Ectodermal cell (in vitro differentiated cells): Measurements from ENCODE around the gene SELENOV.
"Not testable (repeated sequence)": the region's sequence is repeated elsewhere in the genome, so short reads cannot be mapped to it uniquely, and the experiment has no call there.

ENCODE experiments used
- H3K27ac ChIP-seq: 2 replicates; pipeline ENCODE4 v1.7.0; 2013; ENCODE audit warnings: mild to moderate bottlenecking, low read depth, low read length; ENCODE audit not compliant: insufficient read depth, poor library complexity, severe bottlenecking
- H3K27me3 ChIP-seq: 2 replicates; pipeline ENCODE4 v1.7.0; 2013; ENCODE audit warnings: mild to moderate bottlenecking, low read length; ENCODE audit not compliant: insufficient read depth, control insufficient read depth, poor library complexity, severe bottlenecking
- H3K36me3 ChIP-seq: one replicate; pipeline ENCODE4 v1.7.0; 2013; ENCODE audit warnings: low read length; ENCODE audit not compliant: control insufficient read depth, insufficient read depth
- H3K4me1 ChIP-seq: one replicate; pipeline ENCODE4 v1.7.0; 2013; ENCODE audit warnings: low read length; ENCODE audit not compliant: control insufficient read depth, insufficient read depth
- H3K4me3 ChIP-seq: 2 replicates; pipeline ENCODE4 v1.7.0; 2013; ENCODE audit warnings: low read depth, low read length, control low read depth; ENCODE audit not compliant: insufficient read depth
- H3K9me3 ChIP-seq: 2 replicates; pipeline ENCODE4 v1.7.0; 2013; ENCODE audit warnings: mild to moderate bottlenecking, low read length, moderate library complexity; ENCODE audit not compliant: control insufficient read depth
- WGBS, 2 experiments: methylation state at CpG; one replicate each; pipeline ENCODE4 v1.1.7; 2013; ENCODE audit warnings: missing lambda C conversion rate in 2 of 2; 5-methylcytosine and 5-hydroxymethylcytosine counted together

The SELENOV gene

DNA sequence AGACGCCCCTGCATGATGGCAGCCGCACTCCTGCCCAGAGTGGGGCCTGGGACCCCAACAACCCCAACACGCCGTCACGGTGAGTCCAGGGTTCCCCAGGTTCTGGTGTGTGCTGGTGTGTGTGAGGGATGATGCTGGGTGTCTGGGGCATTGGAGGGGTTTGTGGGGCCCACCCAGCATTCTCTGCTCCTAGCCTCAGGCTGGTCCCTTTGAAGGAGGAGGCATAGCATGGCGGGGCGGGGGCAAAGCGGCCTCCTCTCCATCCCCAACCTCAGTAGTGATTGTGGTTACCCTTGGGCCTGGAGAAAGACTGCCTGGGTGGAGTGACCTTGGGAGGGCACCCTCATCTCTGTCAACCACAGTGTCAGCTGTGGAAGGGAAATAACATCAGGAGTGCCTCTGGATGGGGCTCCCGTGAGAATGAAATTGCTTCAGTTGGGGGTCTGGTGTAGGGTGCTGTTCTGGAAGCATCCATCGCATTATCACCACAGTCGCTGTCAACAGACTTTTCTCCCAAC, 41.4 kb upstream of the SELENOV start:
- 94 to 95% methylated on average over 11 of the region's 11 CpGs for WGBS, 2 experiments
- H3K36me3 ChIP-seq = peaks cover 56% of the 10 kb centered on the region
- H3K4me3 ChIP-seq = no peak overlapping the region
- no peak overlapping the region for H3K27ac ChIP-seq
- no peaks in the 10 kb centered on the region for H3K4me1 ChIP-seq
- no peaks in the 10 kb centered on the region for H3K9me3 ChIP-seq
- H3K27me3 ChIP-seq = no peaks in the 10 kb centered on the region

DNA sequence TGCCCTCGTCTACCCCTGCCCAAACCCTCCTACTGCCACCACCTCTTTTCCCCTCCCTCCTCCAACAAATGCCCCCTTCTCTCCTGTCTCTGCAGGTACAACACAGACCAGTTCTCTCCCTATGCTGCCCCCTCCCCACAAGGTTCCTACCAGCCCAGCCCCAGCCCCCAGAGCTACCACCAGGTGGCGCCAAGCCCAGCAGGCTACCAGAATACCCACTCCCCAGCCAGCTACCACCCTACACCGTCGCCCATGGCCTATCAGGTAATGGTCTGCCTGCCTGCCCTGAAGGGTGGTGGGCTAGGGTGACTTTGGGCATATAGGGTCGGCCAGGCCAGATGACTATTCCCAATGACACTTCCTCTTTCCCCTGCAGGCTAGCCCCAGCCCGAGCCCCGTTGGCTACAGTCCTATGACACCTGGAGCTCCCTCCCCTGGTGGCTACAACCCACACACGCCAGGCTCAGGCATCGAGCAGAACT, 40.8 kb upstream of the SELENOV start:
- Histone ChIP-seq H3K36me3 (peaks cover 53% of the 10 kb centered on the region), H3K4me1 (no peaks in the 10 kb centered on the region), H3K4me3 (no peak overlapping the region), H3K27ac (no peak overlapping the region), H3K9me3 (no peaks in the 10 kb centered on the region), H3K27me3 (no peaks in the 10 kb centered on the region)
- 66% methylated on average over 9 of the region's 9 CpGs for WGBS, 2 experiments

DNA sequence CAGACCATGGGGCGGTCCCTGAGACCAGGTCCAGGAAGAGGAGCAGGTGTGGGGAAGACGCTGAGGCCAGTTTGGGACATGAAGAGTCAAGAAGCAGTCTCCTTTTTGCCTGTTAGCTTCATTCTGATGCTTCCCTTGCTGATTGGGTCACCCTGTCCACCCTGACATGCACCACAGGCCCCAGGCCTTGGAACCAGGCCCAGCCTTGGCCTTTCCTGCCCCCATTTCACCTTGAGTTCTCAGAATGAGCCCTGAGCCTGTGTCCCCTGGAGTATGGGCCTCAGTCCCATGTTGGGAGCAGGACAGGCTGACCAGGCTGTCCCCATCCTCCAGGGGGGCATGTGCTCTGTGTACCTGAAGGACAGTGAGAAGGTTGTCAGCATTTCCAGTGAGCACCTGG, 39.2 kb upstream of the SELENOV start:
- H3K36me3 ChIP-seq = peaks cover 39% of the 10 kb centered on the region
- H3K27me3 ChIP-seq = no peaks in the 10 kb centered on the region
- no peaks in the 10 kb centered on the region for H3K4me1 ChIP-seq
- H3K9me3 ChIP-seq = no peaks in the 10 kb centered on the region
- H3K4me3 ChIP-seq = no peak overlapping the region
- H3K27ac ChIP-seq = no peak overlapping the region
- WGBS, 2 experiments = 97 to 99% methylated on average over 2 of the region's 2 CpGs

DNA sequence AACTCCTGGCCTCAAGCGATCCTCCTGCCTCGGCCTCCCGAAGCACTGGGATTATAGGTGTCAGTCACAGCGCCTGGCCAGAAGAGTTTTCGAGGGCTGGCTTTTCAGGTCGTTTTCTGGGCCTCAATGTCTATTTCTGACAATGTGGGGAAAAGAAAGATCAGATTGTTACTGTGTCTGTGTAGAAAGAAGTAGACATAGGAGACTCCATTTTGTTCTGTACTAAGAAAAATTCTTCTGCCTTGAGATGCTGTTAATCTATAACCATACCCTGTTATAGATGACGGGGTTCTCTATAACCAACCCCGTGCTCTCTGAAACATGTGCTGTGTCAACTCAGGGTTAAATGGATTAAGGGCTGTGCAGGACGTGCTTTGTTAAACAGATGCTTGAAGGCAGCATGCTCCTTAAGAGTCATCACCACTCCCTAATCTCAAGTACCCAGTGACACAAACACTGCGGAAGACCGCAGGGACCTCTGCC, 35.6 kb upstream of the SELENOV start:
- peaks cover 21% of the 10 kb centered on the region for H3K36me3 ChIP-seq
- not testable (repeated sequence) for H3K9me3 ChIP-seq, H3K4me1 ChIP-seq, H3K4me3 ChIP-seq, H3K27me3 ChIP-seq, H3K27ac ChIP-seq
- WGBS, 2 experiments = 87% methylated on average over 11 of the region's 11 CpGs

DNA sequence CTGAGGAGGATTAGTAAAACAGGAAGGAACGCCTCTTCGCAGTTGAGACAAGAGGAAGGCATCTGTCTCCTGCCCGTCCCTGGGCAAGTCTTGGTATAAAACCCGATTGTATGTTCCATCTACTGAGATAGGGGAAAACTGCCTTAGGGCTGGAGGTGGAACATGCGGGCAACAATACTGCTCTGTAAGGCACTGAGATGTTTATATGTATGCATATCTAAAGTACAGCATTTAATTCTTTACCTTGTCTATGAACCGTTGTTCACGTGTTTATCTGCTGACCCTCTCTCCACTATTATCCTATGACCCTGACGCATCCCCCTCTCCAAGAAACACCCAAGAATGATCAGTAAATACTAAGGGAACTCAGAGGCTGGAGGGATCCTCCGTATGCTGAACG, 35.0 kb upstream of the SELENOV start:
- no peak overlapping the region for H3K27ac ChIP-seq
- peaks cover 6% of the 10 kb centered on the region for H3K4me1 ChIP-seq
- no peaks in the 10 kb centered on the region for H3K9me3 ChIP-seq
- 77 to 82% methylated on average over 10 of the region's 10 CpGs for WGBS, 2 experiments
- no peaks in the 10 kb centered on the region for H3K27me3 ChIP-seq
- peak overlapping the region; percentile 88 for H3K4me3 ChIP-seq
- H3K36me3 ChIP-seq = peaks cover 16% of the 10 kb centered on the region

DNA sequence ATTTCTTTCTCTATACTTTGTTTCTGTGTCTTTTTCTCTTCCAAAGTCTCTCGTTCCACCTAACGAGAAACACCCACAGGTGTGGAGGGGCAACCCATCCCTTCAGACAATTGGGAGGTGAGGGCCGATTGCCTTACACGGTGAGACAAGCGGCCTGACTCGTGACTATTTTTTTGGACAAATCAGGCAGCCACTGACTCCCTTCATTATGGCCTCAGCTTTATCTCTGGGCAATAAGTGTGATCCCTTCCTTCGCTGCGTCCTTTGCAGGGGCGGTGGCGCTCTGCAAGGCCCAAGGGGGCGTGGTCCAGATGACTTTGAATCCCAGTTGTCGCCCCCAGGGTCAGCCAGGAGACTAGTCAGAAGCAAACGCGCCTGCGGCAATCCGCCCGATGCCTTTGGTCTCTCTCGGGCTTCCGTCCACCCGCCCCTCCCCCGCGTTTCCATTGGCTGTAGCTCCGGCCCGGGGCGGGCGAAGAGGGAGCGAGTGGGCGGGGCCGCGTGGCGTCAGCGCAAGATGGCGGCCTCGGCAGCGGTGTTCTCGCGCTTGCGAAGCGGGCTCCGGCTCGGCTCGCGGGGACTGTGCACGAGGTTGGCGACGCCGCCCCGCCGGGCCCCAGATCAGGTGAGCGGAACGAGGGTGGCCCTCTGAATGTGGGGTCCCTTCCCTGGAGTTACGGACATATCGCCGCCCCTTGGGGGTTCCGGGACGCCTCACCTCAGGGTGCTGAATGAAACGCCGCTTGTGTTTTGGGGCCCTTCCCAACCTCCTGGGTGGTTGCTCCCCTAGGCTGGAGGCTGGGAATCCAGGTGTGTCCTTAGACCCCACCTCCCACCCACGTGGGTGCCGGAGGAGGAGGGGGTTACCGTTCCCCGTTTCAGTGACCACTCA, 34.4 kb upstream of the SELENOV start, which contains the start of gene TIMM50:
Gene TIMM50 (plus strand): TSS at position 502 of the 892 bp plus-strand sequence. CDS start 16 bp downstream, at position 518.
- H3K27ac ChIP-seq = peak within 1 kb of the TSS; percentile 11
- H3K27me3 ChIP-seq = no peaks in the 10 kb centered on the region
- 4% methylated on average over 62 of the region's 62 CpGs for WGBS, 2 experiments
- H3K4me1 ChIP-seq = peaks cover 6% of the 10 kb centered on the region
- H3K9me3 ChIP-seq = no peaks in the 10 kb centered on the region
- H3K36me3 ChIP-seq = peaks cover 17% of the 10 kb centered on the region
- peak within 1 kb of the TSS; percentile 88 for H3K4me3 ChIP-seq

DNA sequence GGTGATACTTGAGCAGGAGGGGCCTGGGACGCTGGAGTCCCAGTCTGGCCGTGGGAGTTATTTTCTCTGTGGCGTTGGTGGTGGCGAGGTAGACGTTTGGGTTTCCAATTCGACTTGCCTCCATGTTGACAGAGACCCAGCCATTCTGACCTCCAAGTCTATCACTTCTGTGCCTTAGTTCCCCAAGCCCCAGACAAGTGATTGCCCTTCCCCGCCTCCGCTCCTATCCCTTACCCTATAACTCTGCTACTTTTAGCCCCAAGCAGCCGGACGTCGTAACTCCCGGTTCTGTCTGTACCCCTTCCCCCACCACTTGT, 33.8 kb upstream of the SELENOV start:
- H3K9me3 ChIP-seq = no peaks in the 10 kb centered on the region
- H3K27ac ChIP-seq = peak overlapping the region; percentile 11
- H3K4me1 ChIP-seq = peaks cover 6% of the 10 kb centered on the region
- H3K36me3 ChIP-seq = peaks cover 14% of the 10 kb centered on the region
- H3K4me3 ChIP-seq = peak overlapping the region; percentile 88
- H3K27me3 ChIP-seq = no peaks in the 10 kb centered on the region
- 2 to 3% methylated on average over 12 of the region's 12 CpGs for WGBS, 2 experiments

DNA sequence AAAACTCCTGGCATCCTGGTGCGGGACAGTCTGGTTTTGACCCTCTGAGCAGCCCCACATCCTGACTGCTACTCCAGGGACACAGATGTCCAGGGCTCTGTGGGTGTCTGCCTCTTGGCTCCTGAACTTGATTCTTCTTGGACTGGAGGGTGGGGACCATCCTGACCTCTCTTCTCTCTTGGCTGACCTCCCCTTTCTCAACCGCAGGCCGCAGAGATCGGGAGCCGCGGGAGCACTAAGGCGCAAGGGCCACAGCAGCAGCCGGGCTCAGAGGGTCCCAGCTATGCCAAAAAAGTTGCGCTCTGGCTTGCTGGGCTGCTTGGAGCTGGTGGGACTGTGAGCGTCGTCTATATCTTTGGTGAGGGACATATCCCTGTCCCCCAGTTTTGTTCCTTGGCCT, 33.3 kb upstream of the SELENOV start:
- no peaks in the 10 kb centered on the region for H3K27me3 ChIP-seq
- WGBS, 2 experiments = 87 to 92% methylated on average over 11 of the region's 11 CpGs
- peaks cover 10% of the 10 kb centered on the region for H3K36me3 ChIP-seq
- no peak overlapping the region for H3K27ac ChIP-seq
- peak overlapping the region; percentile 88 for H3K4me3 ChIP-seq
- no peaks in the 10 kb centered on the region for H3K9me3 ChIP-seq
- peaks cover 6% of the 10 kb centered on the region for H3K4me1 ChIP-seq

DNA sequence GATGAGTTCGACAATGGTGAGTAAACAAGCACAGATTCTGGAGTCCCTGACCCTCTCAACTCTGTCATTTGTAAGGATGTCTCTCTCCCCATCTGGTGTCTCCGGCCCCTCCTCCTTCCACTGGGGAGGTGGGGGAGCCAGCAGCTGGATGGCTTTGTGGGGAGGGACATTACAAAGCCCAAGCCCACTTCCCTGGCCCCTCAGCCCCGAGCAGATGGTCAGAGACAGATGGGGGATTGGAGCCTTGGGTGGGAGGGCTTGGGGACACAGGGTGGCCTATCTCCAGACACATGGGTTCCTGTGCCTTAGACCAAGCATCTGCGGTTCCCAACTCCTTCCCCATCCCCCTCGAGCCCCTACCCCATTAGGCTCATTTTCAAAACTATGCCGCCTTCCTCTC, 31.8 kb upstream of the SELENOV start:
- H3K9me3 ChIP-seq = no peaks in the 10 kb centered on the region
- 93 to 94% methylated on average over 4 to 6 of the region's 6 CpGs for WGBS, 2 experiments
- H3K27me3 ChIP-seq = no peaks in the 10 kb centered on the region
- H3K36me3 ChIP-seq = peaks cover 10% of the 10 kb centered on the region
- no peak overlapping the region for H3K27ac ChIP-seq
- peaks cover 6% of the 10 kb centered on the region for H3K4me1 ChIP-seq
- no peak overlapping the region for H3K4me3 ChIP-seq

DNA sequence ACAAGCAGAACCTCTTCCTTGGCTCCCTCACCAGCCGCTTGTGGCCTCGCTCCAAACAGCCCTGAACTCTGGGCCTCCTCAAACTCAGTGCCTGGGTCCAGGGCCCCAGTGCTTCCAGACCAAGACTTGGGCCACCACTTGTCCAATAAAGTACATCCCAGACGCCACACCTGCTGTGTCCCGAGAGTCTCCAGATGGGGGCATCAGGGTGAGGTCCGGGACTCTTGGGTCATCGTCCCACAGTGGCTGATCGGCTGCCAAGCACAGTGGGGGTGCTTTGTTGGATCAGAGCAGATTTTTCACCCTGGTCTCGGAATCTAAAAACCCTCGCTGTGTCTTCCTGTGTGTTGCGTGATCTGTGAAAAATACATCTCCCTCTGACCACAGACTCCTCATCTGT, 25.2 kb upstream of the SELENOV start:
- WGBS, 2 experiments = 86 to 87% methylated on average over 10 of the region's 10 CpGs
- H3K27me3 ChIP-seq = no peaks in the 10 kb centered on the region
- H3K9me3 ChIP-seq = no peaks in the 10 kb centered on the region
- no peak overlapping the region for H3K27ac ChIP-seq
- H3K36me3 ChIP-seq = peaks cover 18% of the 10 kb centered on the region
- H3K4me3 ChIP-seq = no peak overlapping the region
- no peaks in the 10 kb centered on the region for H3K4me1 ChIP-seq
